H1 (cell line): ENCODE data around the gene CACNA2D3. TPM values are rescaled to one million over a fixed set of nuclear protein-coding genes. Genes with fewer than 3 reads are reported as not detected.

ENCODE experiments used
- CTCF ChIA-PET: fragments of 300-600 bp; sonication (Branson Sonifier 250); formaldehyde crosslinking; loops from one replicate; lab custom pipeline; 2021; ENCODE audit not compliant: partially characterized antibody; lab: Charles Lee
- POLR2A ChIA-PET: fragments of 300-600 bp; sonication (Branson Sonifier 250); formaldehyde crosslinking; loops from one replicate; lab custom pipeline; 2021; ENCODE audit warnings: inconsistent platforms; ENCODE audit not compliant: partially characterized antibody; lab: Charles Lee
- DNase-seq, 2 experiments: peaks; one replicate each; pipeline versions ENCODE4 v3.0.0 to v3.0.0-alpha.2; 2010 to 2022; ENCODE audit warnings: low spot score in 2 of 2, low read depth in 1 of 2, mixed read lengths in 1 of 2
- FAIRE-seq: peaks from 2 replicates; lab custom pipeline; 2011; peaks lifted over from hg19 to GRCh38; lab: Jason Lieb, UNC
- H2AFZ ChIP-seq: 2 replicates; pipeline ENCODE4 v1.8.1; 2012; ENCODE audit warnings: low read length, inconsistent platforms
- H2AK5ac ChIP-seq: 2 replicates; pipeline ENCODE4 v1.6.1; 2013; ENCODE audit warnings: low read depth, low read length
- H2BK120ac ChIP-seq: replicated peaks from 2 replicates; pipeline ENCODE3; 2013; ENCODE audit warnings: low read depth, low read length, inconsistent platforms
- H2BK12ac ChIP-seq: 2 replicates; pipeline ENCODE4 v1.6.1; 2013; ENCODE audit warnings: low read depth, low read length
- H2BK15ac ChIP-seq: 2 replicates; pipeline ENCODE4 v1.6.1; 2013; ENCODE audit warnings: low read length
- H2BK20ac ChIP-seq: 2 replicates; pipeline ENCODE4 v1.6.1; 2013; ENCODE audit warnings: low read length
- H2BK5ac ChIP-seq: 2 replicates; pipeline ENCODE4 v1.6.1; 2013; ENCODE audit warnings: low read depth, low read length
- H3K14ac ChIP-seq: 2 replicates; pipeline ENCODE4 v1.6.1; 2013; ENCODE audit warnings: inconsistent platforms; ENCODE audit not compliant: insufficient read length
- H3K18ac ChIP-seq: 2 replicates; pipeline ENCODE4 v1.6.1; 2013; ENCODE audit warnings: low read length; ENCODE audit errors: extremely low read depth
- H3K23ac ChIP-seq: 2 replicates; pipeline ENCODE4 v1.6.1; 2013; ENCODE audit warnings: inconsistent platforms; ENCODE audit not compliant: insufficient read length
- H3K23me2 ChIP-seq: 2 replicates; pipeline ENCODE4 v1.6.1; 2013; ENCODE audit warnings: low read depth, low read length
- H3K27ac ChIP-seq: 2 replicates; pipeline ENCODE4 v1.6.1; 2011; ENCODE audit warnings: low read depth, low read length, inconsistent platforms
- H3K27me3 ChIP-seq, 4 experiments: replicated peaks in 1 of 4; 1 replicate in 1 of 4; 2 replicates in 3 of 4; pipeline versions ENCODE4 v1.6.1 to v1.8.1; 2011 to 2013; ENCODE audit warnings: low read length in 3 of 4, mild to moderate bottlenecking in 3 of 4, inconsistent platforms in 2 of 4, mixed read lengths in 2 of 4, moderate library complexity in 1 of 4; ENCODE audit not compliant: control insufficient read depth in 3 of 4, insufficient read depth in 3 of 4; ENCODE audit errors: extremely low read depth in 1 of 4
- H3K36me3 ChIP-seq, 4 experiments: 2 replicates each; pipeline versions ENCODE4 v1.6.1 to v1.8.1; 2011 to 2013; ENCODE audit warnings: mild to moderate bottlenecking in 4 of 4, low read length in 3 of 4, moderate library complexity in 2 of 4, control low read depth in 1 of 4, inconsistent platforms in 1 of 4; ENCODE audit not compliant: insufficient read depth in 4 of 4, control insufficient read depth in 2 of 4
- H3K4ac ChIP-seq: replicated peaks from 2 replicates; pipeline ENCODE3; 2013; ENCODE audit warnings: low read length, low read depth, mixed read lengths, inconsistent platforms; ENCODE audit not compliant: insufficient read length
- H3K4me1 ChIP-seq, 4 experiments: replicated peaks in 1 of 4; 1 replicate in 1 of 4; 2 replicates in 3 of 4; pipeline versions ENCODE4 v1.6.1 to v1.8.1; 2011 to 2013; ENCODE audit warnings: low read length in 3 of 4, inconsistent platforms in 2 of 4, mixed read lengths in 1 of 4; ENCODE audit not compliant: insufficient read depth in 4 of 4, control insufficient read depth in 3 of 4
- H3K4me2 ChIP-seq, 2 experiments: 2 replicates each; pipeline versions ENCODE4 v1.6.1 to v1.8.1; 2011 to 2013; ENCODE audit warnings: low read depth in 2 of 2, low read length in 2 of 2, control low read depth in 1 of 2, inconsistent platforms in 1 of 2, mild to moderate bottlenecking in 1 of 2; ENCODE audit not compliant: insufficient read depth in 1 of 2
- H3K4me3 ChIP-seq, 4 experiments: fragments of 200-600, 300-600 bp in 1 of 4; sonication (generic), shearing (Covaris generic), sonication (Bioruptor Twin) in 1 of 4; 2 replicates each; pipeline versions ENCODE4 v1.5.1 to v1.8.1; 2011 to 2016; ENCODE audit warnings: low read length in 4 of 4, low read depth in 3 of 4, control low read depth in 2 of 4, inconsistent platforms in 2 of 4, mild to moderate bottlenecking in 2 of 4, mixed read lengths in 1 of 4, moderate library complexity in 1 of 4; ENCODE audit not compliant: insufficient read depth in 2 of 4; ENCODE audit errors: extremely low read depth in 1 of 4
- H3K56ac ChIP-seq: replicated peaks from 2 replicates; pipeline ENCODE3; 2013; ENCODE audit warnings: low read depth, mild to moderate bottlenecking, mixed read lengths, low read length, inconsistent platforms; ENCODE audit not compliant: insufficient read length
- H3K79me1 ChIP-seq: 2 replicates; pipeline ENCODE4 v1.6.1; 2013; ENCODE audit warnings: low read depth, low read length, control low read depth
- H3K79me2 ChIP-seq, 2 experiments: 2 replicates each; pipeline versions ENCODE4 v1.6.1 to v1.8.1; 2012 to 2013; ENCODE audit warnings: low read length in 2 of 2, mild to moderate bottlenecking in 2 of 2, inconsistent platforms in 1 of 2; ENCODE audit not compliant: insufficient read depth in 2 of 2, control insufficient read depth in 1 of 2
- H3K9ac ChIP-seq, 4 experiments: replicated peaks in 1 of 4; 1 replicate in 1 of 4; 2 replicates in 3 of 4; pipeline versions ENCODE4 v1.6.1 to v1.8.1; 2011 to 2013; ENCODE audit warnings: low read depth in 3 of 4, low read length in 3 of 4, control low read depth in 2 of 4, mild to moderate bottlenecking in 2 of 4, moderate library complexity in 2 of 4, inconsistent platforms in 1 of 4; ENCODE audit errors: extremely low read depth in 1 of 4
- H3K9me3 ChIP-seq, 2 experiments: 2 replicates each; pipeline versions ENCODE4 v1.6.1 to v1.8.1; 2012 to 2013; ENCODE audit warnings: mild to moderate bottlenecking in 2 of 2, moderate library complexity in 2 of 2, control low read depth in 1 of 2, inconsistent platforms in 1 of 2, low read depth in 1 of 2, low read length in 1 of 2, mixed read lengths in 1 of 2; ENCODE audit not compliant: insufficient read depth in 2 of 2
- H4K20me1 ChIP-seq, 2 experiments: replicated peaks in 1 of 2; 2 replicates each; pipeline versions ENCODE3 to v1.8.1; 2011 to 2013; ENCODE audit warnings: inconsistent platforms in 2 of 2, low read length in 2 of 2, mild to moderate bottlenecking in 1 of 2; ENCODE audit not compliant: insufficient read depth in 2 of 2, control insufficient read depth in 1 of 2
- H4K5ac ChIP-seq: 2 replicates; pipeline ENCODE4 v1.6.1; 2013; ENCODE audit warnings: low read length, low read depth, mixed read lengths, inconsistent platforms; ENCODE audit not compliant: insufficient read length
- H4K8ac ChIP-seq: 2 replicates; pipeline ENCODE4 v1.8.0; 2013; ENCODE audit warnings: mild to moderate bottlenecking, moderate library complexity, low read length, inconsistent platforms; ENCODE audit not compliant: insufficient read depth; ENCODE audit errors: extremely low read depth
- H4K91ac ChIP-seq: replicated peaks from 2 replicates; pipeline ENCODE3; 2013; ENCODE audit warnings: low read length, mixed read lengths, inconsistent platforms; ENCODE audit not compliant: insufficient read length
- BCL11A ChIP-seq, 2 experiments: IDR thresholded peaks; one replicate each; pipeline ENCODE4 v1.6.1; 2011; ENCODE audit warnings: low read depth in 2 of 2, low read length in 2 of 2, mild to moderate bottlenecking in 2 of 2
- BRCA1 ChIP-seq: IDR thresholded peaks from 2 replicates; pipeline ENCODE4 v1.6.1; 2012; ENCODE audit warnings: low read depth, low read length, improper control_type of control experiment
- CBX5 ChIP-seq: fragments of 300-800, 300-1000 bp; sonication (generic); IDR thresholded peaks from 2 replicates; pipeline ENCODE4 v1.7.1; 2016; ENCODE audit warnings: antibody characterized with exemption, low read length, low read depth
- CHD1 ChIP-seq: IDR thresholded peaks from 2 replicates; pipeline ENCODE4 v1.6.1; 2012; ENCODE audit warnings: low read depth, low read length, improper control_type of control experiment
- NRF1 ChIP-seq: IDR thresholded peaks from 2 replicates; pipeline ENCODE4 v1.6.1; 2011; ENCODE audit warnings: mild to moderate bottlenecking, low read depth, low read length, improper control_type of control experiment
- RXRA ChIP-seq: IDR thresholded peaks from 2 replicates; pipeline ENCODE4 v1.6.1; 2011; ENCODE audit warnings: low read depth, mild to moderate bottlenecking, low read length, moderate library complexity; ENCODE audit not compliant: insufficient read depth
- SIN3A ChIP-seq, 2 experiments: IDR thresholded peaks in 1 of 2; conservative IDR thresholded peaks in 1 of 2; 2 replicates each; pipeline ENCODE4 v1.6.1; 2011 to 2012; ENCODE audit warnings: low read length in 2 of 2, improper control_type of control experiment in 1 of 2, low read depth in 1 of 2, mild to moderate bottlenecking in 1 of 2
- SP1 ChIP-seq: IDR thresholded peaks from 2 replicates; pipeline ENCODE4 v1.6.1; 2011; ENCODE audit warnings: low read depth, low read length
- WGBS, 2 experiments: shearing (Covaris generic) in 1 of 2; methylation state at CpG; one replicate each; pipeline versions ENCODE4 v1.1.6 to v1.1.7; 2013 to 2015; ENCODE audit warnings: low lambda C conversion rate in 2 of 2, mixed read lengths in 2 of 2, inconsistent platforms in 1 of 2, low coverage in 1 of 2, missing lambda C conversion rate in 1 of 2; ENCODE audit not compliant: insufficient replicate concordance in 2 of 2, insufficient coverage in 1 of 2, insufficient read length in 1 of 2; ENCODE audit errors: extremely low coverage in 1 of 2, missing lambda C conversion rate in 1 of 2; 5-methylcytosine and 5-hydroxymethylcytosine counted together
- polyA plus RNA-seq, 7 experiments: library from polyadenylated mRNA; depleted of rRNA in 3 of 7; stranded (reverse) in 5 of 7; unstranded in 2 of 7; fragments of >200 nt in 5 of 7; fragments of 200-250 nt in 2 of 7; gene quantifications; 1 replicate in 5 of 7; 2 replicates in 1 of 7; 4 replicates in 1 of 7; pipeline versions ENCODE4 v1.2.1 to v1.2.3, GENCODE V29; 2011 to 2013; ENCODE audit warnings: missing spikeins in 2 of 7, mixed read lengths in 2 of 7
- total RNA-seq: library from RNA; stranded (reverse); fragmentation: NEBNext Ultra II Directional; extraction: Animal tissue kit (Norgen Biotek cat#: 25700); gene quantifications from 2 replicates; pipeline ENCODE4 v1.2.1, GENCODE V29; 2021

The CACNA2D3 gene
- total and polyA plus RNA-seq, 2 of the 8 experiments (the other 6 are each of a cell fraction or from before 2014, with no cell fraction given) = 1.5 to 1.8 TPM

DNA sequence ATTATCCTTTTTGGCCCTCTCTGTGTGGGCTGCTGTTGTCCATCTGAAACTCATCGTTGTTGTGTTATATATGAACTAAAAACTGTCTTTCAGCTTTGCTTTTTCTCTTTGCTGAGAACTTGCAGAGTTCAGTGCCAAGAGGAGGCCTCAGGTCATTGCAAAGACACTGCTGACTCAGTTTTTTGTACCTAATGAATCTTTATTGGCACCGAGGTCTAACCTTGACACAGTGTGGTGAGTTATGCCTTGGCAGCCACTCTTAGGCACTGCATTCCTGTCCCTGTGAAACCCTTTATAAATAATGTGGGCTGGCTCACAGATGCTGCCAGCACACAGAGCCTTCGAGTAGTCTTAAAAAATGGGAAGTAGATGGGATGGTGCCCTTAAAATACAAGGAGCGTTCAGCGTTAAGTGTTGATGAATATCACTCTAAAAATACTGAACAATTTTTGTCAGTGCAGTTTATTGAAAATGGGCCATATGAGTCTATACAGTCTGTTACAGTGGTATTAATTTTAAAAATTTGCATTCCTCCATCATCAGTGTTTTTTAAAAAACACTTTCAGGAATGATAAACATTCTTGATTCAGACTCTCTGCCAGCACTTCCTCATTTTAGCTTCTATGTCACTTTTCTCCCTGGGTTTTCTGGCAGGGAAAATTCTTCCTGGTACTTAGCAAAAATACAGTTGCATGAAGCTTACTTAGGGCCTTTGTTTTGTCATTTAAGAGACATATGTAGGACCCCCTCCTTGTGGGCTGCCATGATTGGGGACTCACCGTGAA, 234.1 kb downstream of the CACNA2D3 start:
- Histone ChIP-seq H4K5ac (no peak overlapping the region), H4K8ac (no peak overlapping the region), H3K23me2 (no peaks in the 10 kb centered on the region), H3K9ac (no peak overlapping the region), H3K4ac (no peak overlapping the region), H3K18ac (no peak overlapping the region), H2BK5ac (no peak overlapping the region), H2BK15ac (no peak overlapping the region), H2BK20ac (no peak overlapping the region), H3K27ac (no peak overlapping the region), H3K14ac (no peak overlapping the region), H3K36me3 (no peaks in the 10 kb centered on the region), H2BK12ac (0 out of 2 replicates have a peak overlapping the region, but pooled peaks have one; percentile 77), H3K4me1 (peaks cover 0 to 2% (median 0%) of the 10 kb centered on the region in 4 experiments; a peak in 2 of 7 replicates), H3K27me3 (no peaks in the 10 kb centered on the region), H4K91ac (no peak overlapping the region), H2BK120ac (no peak overlapping the region), H2AFZ (no peak overlapping the region), H3K4me3 (no peak overlapping the region), H3K79me1 (no peaks in the 10 kb centered on the region), H3K4me2 (no peak overlapping the region), H3K79me2 (no peaks in the 10 kb centered on the region), H4K20me1 (no peaks in the 10 kb centered on the region), H3K56ac (no peak overlapping the region), H2AK5ac (no peak overlapping the region), H3K9me3 (no peaks in the 10 kb centered on the region), H3K23ac (no peak overlapping the region)
- 91% methylated on average over 6 of the region's 6 CpGs; no CpG with 5 or more reads in 1 of the 2 experiments for WGBS, 2 experiments
- ChIA-PET CTCF (interaction anchor here (0.9 to 1.7 kb wide), 2 partner anchors 18 to 210 kb away, joined by 4 to 5 read pairs; no protein-coding TSS in a partner anchor), POLR2A (no interaction called here)
- DNase-seq = no peak
- FAIRE-seq = no peak
- TF ChIP-seq BCL11A (IDR thresholded peaks at IDR 0.05; ENCODE audit: low read depth in 2 of 2, low read length in 2 of 2) = no peak
- TF ChIP-seq BRCA1 = no peak
- no peak for TF ChIP-seq CHD1
- no peak for TF ChIP-seq RXRA
- TF ChIP-seq NRF1 = no peak
- no peak for TF ChIP-seq CBX5
- no peak for TF ChIP-seq SP1
- no peak for TF ChIP-seq SIN3A (conservative IDR thresholded peaks at IDR 0.05 in 1 of 2, IDR thresholded peaks at IDR 0.05 in 1 of 2; ENCODE audit: low read depth in 1 of 2, low read length in 2 of 2)
